Effector CD4-positive, alpha-beta T cell (primary cell): ENCODE measurements around the gene BLNK.

Experiments used
- DNase-seq: peaks from one replicate; pipeline ENCODE4 v3.0.0-alpha.2; 2020

BLNK gene

GRCh38 chr10:96287392-96288105 lies 16.2 kb upstream of the BLNK start:
- DNase-seq, result no peak

GRCh38 chr10:96285331-96285752 lies 14.0 kb upstream of the BLNK start:
- DNase-seq, result no peak

GRCh38 chr10:96283756-96284155 lies 12.4 kb upstream of the BLNK start:
- DNase-seq, result no peak

- no peak for DNase-seq
Observed at GRCh38 chr10:96283351-96283750, 12.0 kb upstream of the BLNK start.

- no peak for DNase-seq
Observed at GRCh38 chr10:96281444-96282029, 10.2 kb upstream of the BLNK start.

- no peak for DNase-seq
Observed at GRCh38 chr10:96280859-96281258, 9.5 kb upstream of the BLNK start.

GRCh38 chr10:96279191-96279641 lies 7.8 kb upstream of the BLNK start:
- no peak for DNase-seq

GRCh38 chr10:96276831-96277230 lies 5.5 kb upstream of the BLNK start:
- DNase-seq, result no peak

GRCh38 chr10:96276426-96276825 lies 5.1 kb upstream of the BLNK start:
- DNase-seq, result no peak

GRCh38 chr10:96275685-96276418 lies 4.5 kb upstream of the BLNK start:
- no peak for DNase-seq

- no peak for DNase-seq
Observed at GRCh38 chr10:96272316-96273280, 1.2 kb upstream of the BLNK start.

- no peak for DNase-seq
Observed at GRCh38 chr10:96270571-96270970, 798 bp downstream of the BLNK start.

GRCh38 chr10:96269438-96270300 lies 1.7 kb downstream of the BLNK start:
- DNase-seq, result no peak

GRCh38 chr10:96268341-96268909 lies 2.9 kb downstream of the BLNK start:
- no peak for DNase-seq

- DNase-seq, result no peak
Observed at GRCh38 chr10:96267234-96267705, 4.1 kb downstream of the BLNK start.

GRCh38 chr10:96266118-96266770 lies 5.1 kb downstream of the BLNK start:
- no peak for DNase-seq

- no peak for DNase-seq
Observed at GRCh38 chr10:96264938-96265337, 6.4 kb downstream of the BLNK start.

- no peak for DNase-seq
Observed at GRCh38 chr10:96263669-96264068, 7.7 kb downstream of the BLNK start.

GRCh38 chr10:96263176-96263575 lies 8.2 kb downstream of the BLNK start:
- no peak for DNase-seq

- DNase-seq, result no peak
Observed at GRCh38 chr10:96261930-96262329, 9.4 kb downstream of the BLNK start.

GRCh38 chr10:96261132-96261531 lies 10.2 kb downstream of the BLNK start:
- no peak for DNase-seq
